ENCODE data around the gene PRSS22.

- TF ChIP-seq PKNOX1 (IDR thresholded peaks at IDR 0.05), result no peak
- TF ChIP-seq BHLHE40 (IDR thresholded peaks at IDR 0.05; ENCODE audit: borderline replicate concordance), result no peak
- TF ChIP-seq NFRKB (IDR thresholded peaks at IDR 0.05), result no peak
- TF ChIP-seq FOXA1 (IDR thresholded peaks at IDR 0.05), result no peak
- no peak for TF ChIP-seq FOXK2 (IDR thresholded peaks at IDR 0.05)
- TF ChIP-seq HDGF (IDR thresholded peaks at IDR 0.05; ENCODE audit: borderline replicate concordance), result no peak
- TF ChIP-seq CTBP1 (IDR thresholded peaks at IDR 0.05; ENCODE audit: borderline replicate concordance), result no peak
- TF ChIP-seq ELF4 (IDR thresholded peaks at IDR 0.05), result no peak
- no peak for TF ChIP-seq FOXM1 (IDR thresholded peaks at IDR 0.05; ENCODE audit: borderline replicate concordance)
- no peak for TF ChIP-seq ARNT (IDR thresholded peaks at IDR 0.05)
- TF ChIP-seq L3MBTL2 (conservative IDR thresholded peaks at IDR 0.05), result no peak
- no peak for TF ChIP-seq SP1 (IDR thresholded peaks at IDR 0.05)
These were observed 39.1 kb upstream of the PRSS22 start for GRCh38 chr16:2897110-2897509.

Data from HEK293T (cell line).